Stimulated activated CD4-positive, alpha-beta T cell treated with anti-CD3 and anti-CD28 coated beads, Interleukin-2, amount 100 ng/mL, for 24 hours (primary cell): ENCODE results near the gene FBH1.
"Not testable (repeated sequence)": the region's sequence is repeated elsewhere in the genome, so short reads cannot be mapped to it uniquely, and the experiment has no call there.

ENCODE experiments used
- DNase-seq, 2 donors: peaks; one replicate each; pipeline ENCODE4 v3.0.0-alpha.2; 2020

The FBH1 gene

GRCh38 chr10:5904227-5904626 is 14.2 kb downstream of the FBH1 start:
- no peak for DNase-seq

DNA sequence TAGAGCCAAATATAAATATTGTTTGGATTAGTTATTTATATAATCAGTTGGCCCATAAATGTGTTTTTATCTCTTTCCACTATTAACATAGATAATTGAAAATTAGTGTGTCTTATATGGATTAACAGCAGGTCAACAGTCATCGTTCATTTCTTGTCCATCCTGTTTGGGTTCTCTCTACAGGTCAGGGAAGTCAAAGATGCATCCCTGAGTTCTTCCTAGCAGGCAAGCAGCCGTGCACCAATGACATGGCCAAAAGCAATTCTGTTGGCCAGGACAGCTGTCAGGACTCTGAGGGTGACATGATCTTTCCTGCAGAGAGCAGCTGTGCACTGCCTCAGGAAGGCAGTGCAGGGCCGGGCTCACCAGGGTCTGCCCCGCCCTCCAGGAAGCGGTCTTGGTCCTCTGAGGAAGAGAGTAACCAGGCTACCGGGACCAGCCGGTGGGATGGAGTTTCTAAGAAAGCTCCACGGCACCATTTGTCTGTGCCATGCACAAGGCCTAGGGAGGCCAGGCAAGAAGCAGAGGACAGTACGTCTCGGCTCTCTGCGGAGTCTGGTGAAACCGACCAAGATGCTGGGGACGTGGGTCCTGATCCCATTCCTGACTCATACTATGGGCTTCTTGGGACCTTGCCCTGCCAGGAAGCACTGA is 15.9 kb downstream of the FBH1 start:
- DNase-seq, result no peak

GRCh38 chr10:5906651-5907050 is 16.6 kb downstream of the FBH1 start:
- DNase-seq, result no peak

GRCh38 chr10:5908676-5909075 is 18.6 kb downstream of the FBH1 start:
- DNase-seq, result not testable (repeated sequence)

DNA sequence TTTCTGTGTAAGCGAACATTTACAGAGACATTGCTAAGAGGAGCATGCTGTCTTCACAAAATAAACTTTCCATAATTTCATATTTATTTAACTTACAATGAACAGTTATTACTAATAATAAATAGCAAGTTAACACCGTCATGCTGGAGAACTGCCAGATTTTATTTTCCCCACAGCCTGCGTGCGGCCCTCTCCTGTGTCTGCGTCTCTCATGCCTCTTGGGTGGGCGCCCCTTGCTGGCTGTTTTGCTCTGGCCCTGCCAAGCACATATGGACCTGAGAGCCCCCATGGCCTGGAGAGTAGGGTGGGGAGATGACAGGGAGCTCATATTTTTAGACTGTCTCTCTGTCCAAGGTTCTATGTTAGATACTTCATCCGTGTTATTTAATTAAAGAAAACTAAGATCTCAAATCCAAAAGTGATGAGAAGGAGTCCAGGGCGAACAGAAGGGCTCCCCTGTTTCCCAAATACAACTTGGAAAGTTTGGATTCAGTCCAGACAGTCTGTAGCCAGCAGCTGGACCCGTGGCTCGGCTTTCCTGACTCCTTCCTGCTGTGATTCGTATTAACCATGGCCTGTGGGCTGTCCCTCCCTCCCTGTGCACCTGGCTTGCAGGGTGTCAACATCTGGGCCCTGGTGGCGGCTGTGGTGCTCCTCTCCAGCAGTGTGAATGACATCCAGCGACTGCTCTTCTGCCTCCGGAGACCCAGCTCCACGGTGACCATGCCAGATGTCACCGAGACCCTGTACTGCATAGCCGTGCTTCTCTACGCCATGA is 20.5 kb downstream of the FBH1 start:
- no peak for DNase-seq

- no peak for DNase-seq
These were observed 21.6 kb downstream of the FBH1 start for GRCh38 chr10:5911670-5912069.

GRCh38 chr10:5913736-5914135 is 23.7 kb downstream of the FBH1 start:
- DNase-seq, result no peak

- no peak for DNase-seq
These were observed 25.4 kb downstream of the FBH1 start for GRCh38 chr10:5915451-5915850.

DNA sequence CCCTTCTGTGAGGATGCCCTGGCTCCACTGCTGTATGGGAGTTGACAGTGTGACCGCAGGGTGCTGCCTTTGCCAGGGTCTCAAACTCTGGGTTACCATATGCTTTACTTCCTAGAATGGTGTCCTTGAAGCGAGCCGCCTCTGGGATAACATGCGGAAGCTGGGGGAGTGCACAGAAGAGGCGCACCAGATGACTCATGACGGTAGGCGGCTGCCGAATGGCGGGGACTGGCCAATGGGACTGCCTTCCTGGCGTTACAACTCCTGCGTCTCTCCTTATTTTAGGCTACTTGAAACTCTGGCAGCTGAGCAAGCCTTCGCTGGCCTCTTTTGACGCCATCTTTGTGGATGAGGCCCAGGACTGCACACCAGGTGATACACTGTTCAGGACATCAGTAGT is 27.3 kb downstream of the FBH1 start:
- no peak for DNase-seq

GRCh38 chr10:5918763-5919162 is 28.7 kb downstream of the FBH1 start:
- DNase-seq, result no peak

DNA sequence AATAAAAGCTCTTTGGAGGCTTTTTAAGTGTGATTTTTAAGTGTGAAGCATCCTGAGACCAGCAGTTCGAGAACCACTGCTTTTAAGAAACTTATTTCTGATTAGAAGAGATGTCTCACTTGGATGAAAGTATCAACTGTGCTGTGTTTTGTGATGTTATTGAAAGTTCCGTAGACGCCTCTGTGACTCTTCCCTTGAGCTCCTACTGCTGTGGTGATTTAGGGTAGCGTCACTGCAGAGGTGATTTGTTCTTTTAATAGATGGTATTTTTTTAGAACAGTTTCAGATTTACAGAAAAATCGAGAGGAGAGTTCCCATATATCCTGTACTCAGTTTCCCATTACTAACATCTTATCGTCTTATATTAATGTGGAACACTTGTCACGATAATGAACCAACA is 29.5 kb downstream of the FBH1 start:
- no peak for DNase-seq

DNA sequence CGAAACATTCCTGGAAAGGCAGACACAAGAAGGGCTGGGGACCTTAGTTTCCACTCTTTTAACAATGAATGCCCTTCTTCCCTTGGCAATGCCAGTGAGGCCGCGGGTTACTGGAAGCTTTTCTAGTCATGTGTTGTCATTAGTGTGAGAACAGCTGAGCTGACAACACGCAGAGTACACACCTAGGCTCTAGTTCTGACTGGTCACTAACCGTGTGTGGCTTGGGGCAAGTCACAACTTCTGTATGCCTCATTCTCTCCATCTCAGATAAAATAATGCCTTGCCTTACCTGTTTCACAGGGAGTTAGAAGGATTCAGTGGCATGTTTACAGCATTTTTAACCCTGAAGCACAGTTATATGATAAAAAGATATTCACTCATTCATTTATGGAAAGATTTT is 31.7 kb downstream of the FBH1 start:
- DNase-seq, result no peak

- no peak for DNase-seq
These were observed 34.8 kb downstream of the FBH1 start for GRCh38 chr10:5924889-5925288.

DNA sequence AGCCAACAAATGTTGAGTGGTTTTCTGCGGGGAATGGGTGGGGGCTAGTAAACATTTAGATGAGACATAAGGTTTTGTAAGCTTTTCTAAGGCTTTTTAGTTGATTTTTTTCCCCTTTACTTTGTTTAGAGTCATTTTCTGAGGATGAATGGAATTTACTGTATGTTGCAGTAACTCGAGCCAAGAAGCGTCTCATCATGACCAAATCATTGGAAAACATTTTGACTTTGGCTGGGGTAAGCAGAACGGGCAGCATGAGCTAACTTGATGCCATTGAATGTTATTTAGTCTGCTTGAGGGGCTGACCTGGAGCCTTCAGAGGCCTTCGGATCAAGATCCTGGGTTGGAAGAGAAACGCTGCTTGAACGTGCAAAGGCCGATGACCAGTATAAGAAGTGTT is 37.3 kb downstream of the FBH1 start:
- DNase-seq, result no peak

DNA sequence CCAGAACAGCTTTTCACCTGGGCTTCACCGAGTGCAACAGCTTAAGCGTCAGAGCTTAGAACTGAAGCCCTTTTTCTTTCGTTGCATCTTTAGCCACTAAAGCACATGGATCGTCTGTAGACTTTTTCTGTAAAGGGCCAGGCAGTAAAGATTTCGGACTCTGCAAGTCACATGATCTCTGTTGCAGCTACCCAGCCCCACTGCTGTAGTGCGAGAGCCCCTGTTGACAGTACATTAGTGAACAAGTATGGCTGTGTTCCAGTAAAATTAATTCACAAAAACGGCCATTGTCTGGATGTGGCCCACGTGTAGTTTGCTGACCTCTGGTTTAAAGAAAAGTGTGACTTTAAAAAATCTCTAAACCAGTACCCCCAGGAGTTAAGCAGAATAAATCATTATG is 39.4 kb downstream of the FBH1 start:
- no peak for DNase-seq

DNA sequence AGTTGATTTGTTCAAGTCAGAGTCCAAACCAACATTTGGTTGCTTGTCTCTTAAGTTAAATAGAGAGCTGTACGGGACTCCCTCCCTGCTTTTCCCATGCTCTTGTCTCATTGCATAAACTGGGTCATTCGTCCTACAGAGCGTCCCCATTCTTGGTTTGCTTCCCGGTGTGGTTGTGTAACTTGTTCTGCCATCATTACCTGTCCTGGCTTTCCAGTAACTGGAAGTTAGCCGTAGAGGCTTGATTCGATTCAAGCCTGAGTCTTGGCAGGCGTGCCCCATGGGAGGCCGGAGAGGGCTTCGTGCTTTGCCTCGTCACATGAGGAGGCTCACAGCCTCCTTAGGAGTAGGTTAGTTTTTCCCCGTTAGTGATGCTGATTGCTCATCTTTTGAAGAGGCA is 40.2 kb downstream of the FBH1 start:
- no peak for DNase-seq

GRCh38 chr10:5932345-5932744 is 42.3 kb downstream of the FBH1 start:
- DNase-seq, result no peak

DNA sequence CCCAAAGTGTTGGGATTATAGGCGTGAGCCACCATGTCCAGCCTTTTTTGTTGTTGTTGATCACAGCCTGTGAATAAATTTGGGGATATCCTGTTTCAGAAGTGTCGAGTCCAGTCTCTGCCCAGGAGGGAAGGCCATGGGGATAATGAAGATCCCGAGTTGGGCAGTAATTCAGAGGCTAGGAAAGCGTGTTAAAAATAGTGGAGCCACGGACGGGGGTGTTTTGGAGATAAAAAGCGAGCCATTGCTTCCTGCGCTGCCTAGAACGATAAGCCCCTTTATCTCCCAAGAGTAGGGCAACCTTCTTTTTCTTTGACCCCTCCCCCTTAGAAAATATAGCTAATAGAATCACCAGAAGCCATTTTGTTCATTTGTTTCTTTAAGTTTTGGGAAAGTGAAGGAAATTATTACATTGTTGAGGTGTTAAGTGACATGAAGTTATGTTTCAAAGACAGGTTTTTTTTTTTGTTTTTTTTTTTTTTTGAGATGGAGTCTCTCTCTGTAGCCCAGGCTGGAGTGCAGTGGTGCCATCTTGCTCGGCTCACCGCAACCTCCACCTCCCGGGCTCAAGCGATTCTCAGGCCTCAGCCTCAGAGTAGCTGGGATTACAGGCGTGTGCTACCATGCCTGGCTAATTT is 44.0 kb downstream of the FBH1 start:
- DNase-seq, result no peak

- DNase-seq, result no peak
These were observed 45.6 kb downstream of the FBH1 start for GRCh38 chr10:5935628-5936027.

DNA sequence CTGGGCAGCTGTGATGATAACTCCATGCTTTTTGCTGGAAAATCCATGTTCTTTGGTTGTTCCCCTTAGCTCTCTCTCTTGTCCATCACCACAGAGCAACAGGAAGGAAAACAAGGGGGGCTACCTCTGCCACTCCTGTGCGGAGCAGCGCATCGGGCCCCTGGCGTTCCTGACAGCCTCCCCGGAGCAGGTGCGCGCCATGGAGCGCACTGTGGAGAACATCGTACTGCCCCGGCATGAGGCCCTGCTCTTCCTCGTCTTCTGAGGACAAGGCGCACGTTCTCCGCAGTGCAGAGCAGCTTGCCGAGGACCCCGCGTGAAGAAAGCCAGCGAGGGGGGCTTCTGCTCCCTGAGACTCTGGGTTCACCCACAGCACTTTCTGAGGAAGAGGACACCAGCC is 47.0 kb downstream of the FBH1 start:
- no peak for DNase-seq

- DNase-seq, result no peak
These were observed 48.2 kb downstream of the FBH1 start for GRCh38 chr10:5938291-5938690.

- DNase-seq, result no peak
These were observed 50.8 kb downstream of the FBH1 start for GRCh38 chr10:5940807-5941218.

- DNase-seq, result no peak
These were observed 51.5 kb downstream of the FBH1 start for GRCh38 chr10:5941579-5941978.

GRCh38 chr10:5942001-5942400 is 52.0 kb downstream of the FBH1 start:
- DNase-seq, result no peak
